HG03565 (cell line): ENCODE data around the gene TSSK6.
"Not testable (repeated sequence)": the region's sequence is repeated elsewhere in the genome, so short reads cannot be mapped to it uniquely, and the experiment has no call there.

Experiments
- ATAC-seq: cut with Tn5 transposase; IDR thresholded peaks from one replicate; pipeline ENCODE4 v1.9.1; 2021; ENCODE audit warnings: mild to moderate bottlenecking, moderate library complexity; ENCODE audit not compliant: unreplicated experiment

TSSK6 gene

DNA sequence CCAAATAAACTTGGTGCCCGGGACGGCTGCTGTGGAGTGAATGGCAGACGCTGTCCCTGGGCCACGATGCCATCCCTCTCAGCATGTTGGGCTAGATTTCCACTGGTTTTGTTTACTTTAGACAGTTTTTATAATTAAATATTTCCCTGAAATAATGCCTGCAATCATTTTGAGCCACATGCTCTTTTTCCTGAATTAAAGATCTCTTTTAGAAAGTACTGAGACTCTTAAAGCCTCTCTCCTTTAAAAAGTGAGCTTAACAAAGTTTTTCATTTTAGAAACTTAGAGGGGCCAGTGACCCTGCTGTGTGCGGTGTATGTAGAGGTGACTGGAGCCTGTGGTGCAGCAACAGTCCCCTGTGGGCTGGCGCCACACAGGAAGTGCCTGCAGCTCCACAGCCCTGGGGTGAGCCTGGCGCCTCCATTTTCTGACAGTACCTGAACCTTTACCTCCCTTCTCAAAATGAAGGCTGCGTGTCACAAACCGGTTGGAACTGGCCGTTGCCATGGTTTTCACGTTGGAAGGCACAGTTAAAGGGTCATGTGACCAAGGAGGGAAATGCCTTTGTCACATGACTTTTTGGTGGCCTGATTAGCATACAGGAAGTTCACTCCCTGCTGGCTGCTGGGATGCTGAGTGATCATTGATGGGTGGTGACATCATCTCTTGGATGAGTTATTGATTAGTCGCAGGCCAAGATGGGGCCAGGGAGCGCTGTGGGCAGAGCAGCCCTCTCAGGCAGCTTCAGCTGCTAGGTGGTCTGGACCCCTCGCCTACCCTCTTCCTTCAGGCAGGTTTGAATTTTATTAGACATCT, 26.3 kb downstream of the TSSK6 start:
- ATAC-seq: peak; percentile 62

DNA sequence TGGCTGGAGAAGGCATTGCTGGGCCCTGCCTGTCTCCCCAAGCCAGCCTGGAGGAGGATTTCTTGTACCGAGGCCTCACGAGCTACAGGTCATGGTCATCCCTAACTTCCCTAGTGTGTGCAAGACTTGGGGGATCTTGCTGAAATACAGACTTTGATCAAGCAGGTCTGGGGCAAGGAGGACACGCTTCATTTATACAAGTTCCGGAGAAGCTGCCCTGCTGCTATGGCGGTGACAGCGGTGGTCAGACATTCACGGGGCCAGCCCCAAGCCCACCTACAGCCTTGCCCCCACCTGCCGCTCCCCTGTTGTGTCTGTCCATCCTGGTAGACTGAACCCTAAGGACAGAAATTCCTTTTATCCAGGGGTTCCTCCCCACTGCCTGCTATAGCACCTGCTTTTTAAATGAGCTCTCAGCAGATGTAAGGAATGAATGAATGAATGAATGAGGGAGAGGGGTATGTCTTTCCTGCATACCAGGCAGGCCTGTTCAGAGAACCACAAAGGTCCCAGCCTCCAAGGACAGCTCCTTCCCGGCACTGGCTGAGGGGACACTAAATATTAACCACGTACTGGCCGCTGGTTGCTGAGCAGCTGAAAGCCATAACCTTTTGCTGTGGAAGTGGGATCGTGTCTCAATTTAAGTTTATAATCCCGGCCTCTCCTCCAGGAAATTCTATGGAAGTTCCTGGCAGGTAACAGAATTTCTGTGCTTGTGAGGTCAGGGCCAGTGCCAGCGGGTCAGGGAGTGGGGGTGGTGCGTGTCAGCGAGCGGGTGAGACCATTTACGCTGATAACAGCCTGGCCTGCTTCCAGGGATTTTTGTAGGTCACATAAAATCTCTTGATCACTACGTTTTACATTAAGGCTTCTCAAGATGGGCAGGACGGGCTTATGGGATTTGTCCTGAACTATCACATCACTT, 27.1 kb downstream of the TSSK6 start:
- ATAC-seq: no peak

- no peak for ATAC-seq
Measured at GRCh38 chr19:19487077-19487949, 28.0 kb downstream of the TSSK6 start.

- no peak for ATAC-seq
Measured at GRCh38 chr19:19486343-19487076, 28.8 kb downstream of the TSSK6 start.

GRCh38 chr19:19485998-19486290, 29.4 kb downstream of the TSSK6 start:
- ATAC-seq: no peak

GRCh38 chr19:19485161-19485997, 30.0 kb downstream of the TSSK6 start:
- ATAC-seq: no peak

DNA sequence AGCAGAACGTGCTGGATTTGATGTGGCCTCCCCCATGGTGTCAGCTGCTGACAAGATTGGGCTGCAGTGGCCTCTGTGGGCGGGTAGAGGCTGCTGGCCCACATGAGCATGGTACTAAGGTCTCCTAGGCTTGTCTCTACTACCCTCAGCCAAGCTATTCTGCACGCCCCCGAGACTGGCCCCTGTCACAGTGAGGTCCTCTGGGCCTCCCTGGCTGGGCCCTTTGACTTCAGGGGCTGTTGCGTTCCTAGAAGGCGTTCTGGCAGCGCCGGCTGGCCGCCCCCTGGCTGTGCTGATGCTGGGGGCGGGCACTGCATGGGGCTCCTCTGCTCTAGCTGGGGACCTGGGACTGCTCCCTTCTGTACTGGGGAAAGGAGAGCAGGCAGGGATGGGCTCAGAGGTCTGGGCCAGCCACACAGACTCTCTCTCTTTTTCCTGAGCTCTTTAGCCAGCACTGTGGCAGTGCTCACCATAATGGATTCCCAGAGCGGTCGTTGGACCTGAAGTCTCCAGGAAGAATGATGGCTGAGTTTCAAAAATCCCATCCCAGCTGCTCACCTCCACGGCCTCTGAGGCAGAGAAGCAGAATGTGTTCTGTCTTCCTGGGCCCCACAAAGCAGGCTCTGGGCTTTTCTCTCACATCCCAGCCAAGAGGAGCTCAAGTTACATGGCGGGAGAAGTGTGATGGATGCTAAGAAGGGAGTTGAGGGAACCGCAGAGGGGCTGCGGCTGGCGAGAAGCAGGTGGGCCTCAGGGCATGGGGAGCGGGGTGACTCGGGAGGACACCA, 32.3 kb downstream of the TSSK6 start:
- ATAC-seq: no peak

DNA sequence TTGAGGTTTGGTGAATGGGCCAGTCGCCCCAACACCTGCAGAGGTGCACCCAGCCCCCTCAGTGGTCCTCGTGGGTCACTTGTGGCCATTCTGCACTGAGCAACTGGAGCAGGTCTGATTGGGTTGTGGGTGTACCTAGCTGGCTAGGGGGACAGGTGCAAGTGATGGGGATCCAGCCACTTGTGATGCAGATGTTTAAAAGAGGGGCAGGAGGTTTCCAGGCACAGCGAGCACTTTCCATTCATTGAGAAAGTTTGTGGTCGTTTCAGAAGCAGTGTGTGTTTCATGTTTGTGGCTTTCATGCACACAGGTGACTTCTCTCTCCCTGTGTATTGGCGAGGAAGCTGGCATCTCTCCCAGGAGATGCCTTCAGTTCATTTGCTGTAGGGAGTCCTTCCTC, 34.7 kb downstream of the TSSK6 start:
- no peak for ATAC-seq

DNA sequence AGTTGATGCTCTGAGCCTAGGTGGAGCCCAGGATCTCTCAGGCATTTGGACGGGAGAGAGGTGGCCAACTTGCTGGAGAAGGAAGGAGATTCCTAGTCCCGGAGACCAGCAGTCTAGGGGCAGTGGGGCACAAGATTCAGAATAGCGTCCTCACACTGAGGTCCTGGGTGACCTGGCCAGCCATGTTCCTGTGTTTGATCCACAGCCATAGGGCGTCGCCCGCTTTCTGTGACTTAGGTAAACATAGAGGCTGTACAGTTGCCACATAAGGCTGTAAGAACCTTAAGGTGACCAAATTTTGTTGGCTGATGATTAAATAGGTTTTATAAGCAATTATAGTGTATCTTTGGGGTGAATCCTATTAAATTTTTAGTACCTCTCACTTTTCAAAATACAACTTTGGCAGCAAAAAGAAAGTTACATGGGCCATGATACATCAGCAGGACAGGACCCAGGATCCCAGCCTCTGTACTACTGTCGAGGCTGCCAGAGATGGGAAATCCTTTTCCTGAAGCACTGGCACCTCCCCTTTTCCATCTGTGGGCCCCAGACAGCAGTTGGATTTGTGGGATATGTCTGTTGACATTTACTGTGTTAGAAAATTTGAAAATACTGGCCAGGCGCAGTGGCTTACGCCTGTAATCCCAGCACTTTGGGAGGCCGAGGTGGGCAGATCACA, 37.5 kb downstream of the TSSK6 start:
- no peak for ATAC-seq

GRCh38 chr19:19475849-19476828, 39.2 kb downstream of the TSSK6 start:
- ATAC-seq: no peak

DNA sequence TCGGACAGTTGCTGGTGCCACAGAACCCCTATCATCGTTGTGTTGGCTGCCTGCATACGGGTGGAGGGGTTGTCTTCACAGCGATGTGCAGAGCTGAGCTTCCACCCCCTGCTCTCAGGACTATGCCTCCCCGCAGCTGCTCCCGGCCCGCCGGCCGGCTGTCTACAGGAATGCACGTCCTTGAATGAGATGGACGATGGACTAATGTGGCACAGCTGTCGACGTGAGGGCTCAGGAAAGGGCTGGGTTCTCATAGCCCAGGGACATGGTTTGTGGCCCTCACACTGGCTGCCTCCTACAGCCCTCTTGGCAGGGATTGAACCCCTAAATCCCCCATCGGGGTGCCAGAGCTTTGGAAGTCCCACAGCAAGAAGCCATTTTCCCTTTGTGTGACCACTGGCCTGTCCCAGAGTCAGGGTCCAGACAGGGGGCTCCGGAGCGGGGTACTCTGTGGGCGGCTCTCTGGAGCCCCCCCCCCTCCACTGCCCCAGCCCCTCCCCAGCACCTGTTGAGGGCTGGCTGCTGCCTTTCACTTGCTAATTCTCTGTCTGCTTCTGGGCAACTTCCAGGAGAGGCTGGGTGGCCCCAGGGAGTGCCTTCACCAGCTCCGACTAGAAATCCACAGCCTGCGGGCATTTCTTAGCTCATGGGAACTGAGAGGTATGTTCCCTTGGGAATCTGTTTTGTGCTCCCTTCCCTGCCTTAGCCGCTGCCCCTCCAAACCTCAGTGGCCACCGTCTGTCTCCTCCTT, 40.2 kb downstream of the TSSK6 start:
- no peak for ATAC-seq

DNA sequence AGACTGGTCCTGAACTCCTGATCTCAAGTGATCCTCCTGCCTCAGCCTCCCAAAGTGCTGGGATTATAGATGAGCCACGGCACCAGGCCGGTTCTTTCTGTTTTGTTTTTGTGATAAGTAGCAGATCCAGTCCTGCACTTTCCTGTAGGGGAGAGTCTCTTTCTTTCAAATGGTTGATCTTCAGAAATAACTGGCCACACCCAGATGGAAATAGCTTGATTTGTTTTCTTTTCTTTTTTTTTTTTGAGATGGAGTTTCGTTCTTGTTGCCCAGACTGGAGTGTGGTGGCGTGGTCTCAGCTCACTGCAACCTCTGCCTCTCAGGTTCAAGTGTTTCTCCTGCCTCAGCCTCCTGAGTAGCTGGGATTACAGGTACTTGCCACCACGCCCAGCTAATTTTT, 43.2 kb downstream of the TSSK6 start:
- not testable (repeated sequence) for ATAC-seq

- ATAC-seq: no peak
Measured at GRCh38 chr19:19471682-19472081, 43.7 kb downstream of the TSSK6 start.

DNA sequence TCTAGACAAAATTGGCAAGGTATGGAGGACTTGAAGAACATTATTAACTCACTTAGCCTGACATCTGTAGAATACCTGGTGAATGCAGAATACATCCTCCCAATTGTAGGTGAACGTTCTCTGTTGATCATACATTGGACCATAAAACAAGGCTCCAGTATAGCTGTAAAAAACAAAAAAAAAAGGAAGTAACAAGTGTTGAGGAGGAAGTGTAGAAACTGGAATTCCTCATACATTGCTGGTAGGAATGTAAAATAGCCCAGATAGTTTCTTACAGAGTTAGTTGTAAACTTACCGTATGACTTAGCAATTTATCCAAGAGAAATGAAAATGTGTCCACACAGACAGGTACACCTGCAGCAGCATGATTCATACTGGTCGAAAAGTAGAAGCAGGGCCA, 44.8 kb downstream of the TSSK6 start:
- ATAC-seq: no peak

GRCh38 chr19:19468424-19469050, 46.8 kb downstream of the TSSK6 start:
- no peak for ATAC-seq

GRCh38 chr19:19466201-19466600, 49.1 kb downstream of the TSSK6 start:
- ATAC-seq: no peak
